Duodenal mucosa (tissue), 2 donors: ENCODE results near the gene PSMB1.
"Not testable (repeated sequence)": the region's sequence is repeated elsewhere in the genome, so short reads cannot be mapped to it uniquely, and the experiment has no call there.

Source experiments
- H3K27ac ChIP-seq: one replicate; pipeline ENCODE4 v1.7.0; 2013; ENCODE audit warnings: low read depth, low read length
- H3K27me3 ChIP-seq, 2 donors: one replicate each; pipeline ENCODE4 v1.7.0; 2013; ENCODE audit warnings: low read length in 2 of 2, control low read depth in 1 of 2; ENCODE audit not compliant: insufficient read depth in 2 of 2, control insufficient read depth in 1 of 2
- H3K36me3 ChIP-seq, 2 donors: one replicate each; pipeline ENCODE4 v1.7.0; 2013; ENCODE audit warnings: low read length in 2 of 2, control low read depth in 1 of 2; ENCODE audit not compliant: insufficient read depth in 2 of 2, control insufficient read depth in 1 of 2
- H3K4me1 ChIP-seq, 2 donors: one replicate each; pipeline ENCODE4 v1.7.0; 2013; ENCODE audit warnings: low read length in 2 of 2, control low read depth in 1 of 2; ENCODE audit not compliant: insufficient read depth in 2 of 2, control insufficient read depth in 1 of 2
- H3K4me3 ChIP-seq, 2 donors: one replicate each; pipeline ENCODE4 v1.7.0; 2013; ENCODE audit warnings: low read length in 2 of 2, low read depth in 1 of 2
- H3K9ac ChIP-seq, 2 donors: one replicate each; pipeline ENCODE4 v1.7.0; 2013; ENCODE audit warnings: low read length in 2 of 2, low read depth in 1 of 2
- H3K9me3 ChIP-seq, 2 donors: one replicate each; pipeline ENCODE4 v1.7.0; 2013; ENCODE audit warnings: low read length in 2 of 2, control low read depth in 1 of 2; ENCODE audit not compliant: control insufficient read depth in 1 of 2

PSMB1 gene

GRCh38 chr6:170505306-170505705 lies 47.8 kb downstream of the PSMB1 start:
- peaks cover 0 to 2% of the 10 kb centered on the region in 2 donors for H3K27me3 ChIP-seq
- no peaks in the 10 kb centered on the region for H3K36me3 ChIP-seq
- no peaks in the 10 kb centered on the region for H3K4me1 ChIP-seq
- H3K9ac ChIP-seq, result no peak overlapping the region
- H3K27ac ChIP-seq, result no peak overlapping the region
- peaks cover 7 to 11% of the 10 kb centered on the region in 2 donors for H3K9me3 ChIP-seq
- no peak overlapping the region for H3K4me3 ChIP-seq

DNA sequence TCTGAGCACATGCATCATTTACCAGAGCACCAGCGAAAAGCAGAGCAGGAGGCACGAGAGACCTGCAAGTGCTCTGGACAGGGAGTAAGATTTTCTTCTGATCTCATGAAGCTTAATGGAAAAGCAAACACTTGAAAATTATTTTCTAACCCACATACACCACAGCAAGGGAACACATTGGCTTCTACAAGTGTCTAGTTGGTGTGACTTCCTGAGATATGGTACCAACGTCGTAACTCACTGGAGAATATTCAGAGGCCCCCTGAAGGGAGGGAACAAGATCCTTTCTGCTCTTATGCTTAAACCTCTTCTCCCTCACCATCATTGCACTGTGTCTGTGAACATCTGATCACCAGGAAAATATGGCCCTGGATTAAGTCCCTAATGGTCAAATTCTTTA lies 48.6 kb downstream of the PSMB1 start:
- Histone ChIP-seq H3K4me3 (no peak overlapping the region), H3K27me3 (peaks cover 0 to 2% of the 10 kb centered on the region in 2 donors), H3K27ac (no peak overlapping the region), H3K9me3 (peaks cover 7 to 11% of the 10 kb centered on the region in 2 donors), H3K4me1 (no peaks in the 10 kb centered on the region), H3K9ac (no peak overlapping the region), H3K36me3 (no peaks in the 10 kb centered on the region)

DNA sequence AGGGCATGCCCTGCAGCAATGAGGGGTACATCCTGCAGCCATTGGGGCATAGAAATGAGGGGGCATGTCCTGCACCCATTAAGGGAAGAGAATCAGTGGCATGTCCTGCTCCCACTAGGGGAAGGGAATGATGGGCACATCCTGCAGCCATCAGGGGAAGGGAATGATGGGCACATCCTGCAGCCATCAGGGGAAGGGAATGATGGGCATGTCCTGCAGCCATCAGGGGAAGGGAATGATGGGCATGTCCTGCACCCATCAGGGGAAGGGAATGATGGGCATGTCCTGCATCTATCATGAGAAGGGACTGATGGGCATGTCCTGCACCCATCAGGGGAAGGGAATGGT lies 49.7 kb downstream of the PSMB1 start:
- H3K4me3 ChIP-seq, result no peak overlapping the region
- H3K9me3 ChIP-seq, result peaks cover 7 to 11% of the 10 kb centered on the region in 2 donors
- H3K36me3 ChIP-seq, result no peaks in the 10 kb centered on the region
- no peak overlapping the region for H3K9ac ChIP-seq
- no peaks in the 10 kb centered on the region for H3K4me1 ChIP-seq
- peaks cover 0 to 2% of the 10 kb centered on the region in 2 donors for H3K27me3 ChIP-seq
- no peak overlapping the region for H3K27ac ChIP-seq

- not testable (repeated sequence) for H3K4me3 ChIP-seq, H3K27ac ChIP-seq, H3K27me3 ChIP-seq, H3K9ac ChIP-seq, H3K4me1 ChIP-seq, H3K36me3 ChIP-seq
- H3K9me3 ChIP-seq, result peaks cover 7 to 11% of the 10 kb centered on the region in 2 donors
Observed at GRCh38 chr6:170502733-170503413, 50.2 kb downstream of the PSMB1 start.

- not testable (repeated sequence) for H3K4me3 ChIP-seq, H3K36me3 ChIP-seq, H3K4me1 ChIP-seq, H3K27ac ChIP-seq, H3K27me3 ChIP-seq, H3K9ac ChIP-seq
- peaks cover 7 to 11% of the 10 kb centered on the region in 2 donors for H3K9me3 ChIP-seq
Observed at GRCh38 chr6:170502268-170502667, 50.8 kb downstream of the PSMB1 start.

- no peak overlapping the region for H3K9ac ChIP-seq
- peaks cover 7 to 11% of the 10 kb centered on the region in 2 donors for H3K9me3 ChIP-seq
- H3K4me3 ChIP-seq, result no peak overlapping the region
- H3K27ac ChIP-seq, result no peak overlapping the region
- no peaks in the 10 kb centered on the region for H3K36me3 ChIP-seq
- H3K4me1 ChIP-seq, result no peaks in the 10 kb centered on the region
- H3K27me3 ChIP-seq, result peaks cover 0 to 2% of the 10 kb centered on the region in 2 donors
Observed at GRCh38 chr6:170500955-170501590, 52.0 kb downstream of the PSMB1 start.

DNA sequence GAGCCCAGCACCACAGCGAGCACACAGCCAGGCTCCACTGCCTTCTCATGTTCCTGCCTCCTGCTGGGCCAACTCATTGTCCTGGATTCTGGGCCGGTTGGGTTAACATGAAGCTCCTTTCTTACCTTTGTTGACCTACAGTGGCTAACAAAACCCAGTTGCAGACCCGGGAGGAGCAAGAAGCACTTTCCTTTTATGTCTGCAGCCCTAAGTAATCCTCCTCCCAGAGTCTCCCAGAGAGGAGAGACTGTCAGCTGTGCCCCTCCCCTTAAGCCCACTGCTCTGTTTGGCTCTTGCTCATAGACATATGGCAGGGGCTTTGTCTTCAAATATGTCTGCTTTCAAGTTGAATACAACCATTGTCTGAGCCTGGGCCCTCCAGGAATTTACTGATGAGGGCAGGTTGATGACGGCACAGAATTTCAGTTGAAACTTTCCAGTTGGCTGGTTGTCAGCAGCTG lies 55.2 kb downstream of the PSMB1 start:
- H3K4me3 ChIP-seq, result no peak overlapping the region
- no peaks in the 10 kb centered on the region for H3K4me1 ChIP-seq
- peaks cover 0 to 2% of the 10 kb centered on the region in 2 donors for H3K27me3 ChIP-seq
- peaks cover 7 to 11% of the 10 kb centered on the region in 2 donors for H3K9me3 ChIP-seq
- H3K36me3 ChIP-seq, result no peaks in the 10 kb centered on the region
- H3K9ac ChIP-seq, result no peak overlapping the region
- no peak overlapping the region for H3K27ac ChIP-seq

DNA sequence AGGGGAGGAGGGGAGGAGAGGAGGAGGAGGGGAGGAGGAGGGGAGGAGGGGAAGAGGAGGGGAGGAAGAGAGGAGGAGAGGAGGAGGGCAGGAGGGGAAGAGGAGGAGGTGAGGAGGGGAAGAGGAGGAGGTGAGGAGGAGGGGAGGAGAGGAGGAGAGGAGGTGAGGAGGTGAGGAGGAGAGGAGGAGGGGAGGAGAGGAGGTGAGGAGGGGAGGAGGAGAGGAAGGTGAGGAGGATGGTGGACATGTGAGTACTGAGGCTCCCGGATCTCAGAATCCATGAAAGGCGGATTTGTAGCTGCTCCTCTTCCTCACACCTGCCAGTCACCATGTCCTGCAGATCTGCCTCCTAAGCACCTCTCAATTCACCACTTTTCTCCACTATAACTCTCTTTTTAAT lies 59.8 kb downstream of the PSMB1 start:
- Histone ChIP-seq H3K36me3 (no peaks in the 10 kb centered on the region), H3K9ac (no peak overlapping the region), H3K4me1 (no peaks in the 10 kb centered on the region), H3K27me3 (no peaks in the 10 kb centered on the region), H3K4me3 (no peak overlapping the region), H3K27ac (no peak overlapping the region), H3K9me3 (no peaks in the 10 kb centered on the region)

DNA sequence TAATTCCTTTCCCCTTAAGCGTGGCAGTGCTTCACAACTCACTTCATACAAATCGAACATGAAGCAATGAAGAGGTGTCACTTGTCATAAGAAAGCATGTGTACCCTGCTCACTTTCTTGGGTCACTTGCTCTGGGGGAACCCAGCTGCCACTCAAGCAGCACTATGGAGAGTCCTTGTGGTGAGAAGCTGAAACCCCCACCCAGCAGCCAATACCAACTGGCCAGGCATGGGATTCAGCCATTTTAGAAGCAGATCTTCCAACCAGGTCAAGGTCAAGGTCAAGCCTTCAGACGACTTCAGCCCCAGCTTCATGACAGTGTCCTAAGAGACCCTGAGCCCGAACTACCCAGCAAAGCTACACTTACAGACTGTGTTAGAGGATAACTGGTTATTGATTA lies 62.8 kb downstream of the PSMB1 start:
- H3K4me1 ChIP-seq, result no peaks in the 10 kb centered on the region
- H3K36me3 ChIP-seq, result no peaks in the 10 kb centered on the region
- no peaks in the 10 kb centered on the region for H3K9me3 ChIP-seq
- no peak overlapping the region for H3K4me3 ChIP-seq
- H3K9ac ChIP-seq, result no peak overlapping the region
- peaks cover 0 to 2% of the 10 kb centered on the region in 2 donors for H3K27me3 ChIP-seq
- no peak overlapping the region for H3K27ac ChIP-seq

DNA sequence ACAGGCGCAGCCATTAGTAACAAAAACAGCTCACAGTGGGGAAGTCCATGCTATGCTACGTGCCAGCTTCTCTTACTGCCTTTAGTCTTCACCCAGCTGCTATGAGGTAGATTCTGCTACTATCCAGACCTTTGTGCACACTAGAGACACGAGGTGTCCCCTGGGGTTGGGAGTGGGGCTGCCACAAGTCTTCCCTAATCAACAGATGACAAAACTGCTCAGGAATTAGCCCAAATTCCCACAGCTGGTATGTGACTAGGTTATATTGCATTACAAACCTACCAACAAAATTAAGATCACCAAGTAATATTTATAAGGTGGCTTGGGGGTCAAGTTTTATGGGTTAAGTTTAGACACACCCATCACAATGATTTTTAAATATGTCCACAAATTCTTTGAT lies 63.3 kb downstream of the PSMB1 start:
- no peak overlapping the region for H3K9ac ChIP-seq
- H3K4me3 ChIP-seq, result no peak overlapping the region
- no peaks in the 10 kb centered on the region for H3K4me1 ChIP-seq
- H3K27ac ChIP-seq, result no peak overlapping the region
- peaks cover 0 to 3% of the 10 kb centered on the region in 2 donors for H3K27me3 ChIP-seq
- no peaks in the 10 kb centered on the region for H3K36me3 ChIP-seq
- H3K9me3 ChIP-seq, result no peaks in the 10 kb centered on the region
